Lower leg skin (tissue), 4 donors: ENCODE measurements around the gene CEP170B. TPM values are rescaled to one million over a fixed set of nuclear protein-coding genes. Genes with fewer than 3 reads are reported as not detected.

ENCODE experiments used
- DNase-seq, 2 donors: peaks; one replicate each; pipeline ENCODE4 v3.0.0-alpha.2; 2019; ENCODE audit warnings: low spot score in 2 of 2
- H3K4me3 ChIP-seq: fragments of 200-600 bp; sonication (generic); 2 replicates; pipeline ENCODE4 v1.5.1; 2017; ENCODE audit warnings: mild to moderate bottlenecking, low read depth; ENCODE audit not compliant: poor library complexity, severe bottlenecking
- CTCF ChIP-seq, 3 donors: fragments of 450-650 bp; IDR thresholded peaks; one replicate each; pipeline ENCODE4 v1.5.1; 2016; ENCODE audit warnings: antibody characterized with exemption in 3 of 3, mild to moderate bottlenecking in 3 of 3, moderate library complexity in 2 of 3
- POLR2A ChIP-seq, 2 donors: fragments of 450-650 bp; IDR thresholded peaks; one replicate each; pipeline ENCODE4 v1.6.1; 2016 to 2017; ENCODE audit warnings: antibody characterized with exemption in 2 of 2, mild to moderate bottlenecking in 1 of 2, moderate library complexity in 1 of 2
- WGBS, 2 donors: methylation state at CpG; one replicate each; pipeline ENCODE4 v1.1.5; 2018; 5-methylcytosine and 5-hydroxymethylcytosine counted together
- intact Hi-C: fragments of 100-400 bp; cut with DNase I; formaldehyde crosslinking; loops from one replicate; pipeline ENCODE4 v1.15.0; 2023; ENCODE audit warnings: low total_unique reads
- total RNA-seq, 4 donors: library from RNA; depleted of rRNA; stranded (reverse); fragments of >200 nt; gene quantifications; one replicate each; pipeline ENCODE4 v1.1.0, GENCODE V29; 2016

Gene CEP170B
- total RNA-seq, 4 donors from 2014 or later, result 41.8 to 80.8 (median 58.5) TPM

GRCh38 chr14:104879983-104880565, 15.0 kb downstream of the CEP170B start:
- TF ChIP-seq CTCF (IDR thresholded peaks at IDR 0.05) (no peak), POLR2A (IDR thresholded peaks at IDR 0.05) (no peak)
- DNase-seq, result no peak
- no peak overlapping the region for H3K4me3 ChIP-seq
- intact Hi-C loops, result no loop called here
- WGBS, 2 donors, result 92 to 95% methylated on average over 11 to 15 of the region's 15 CpGs

DNA sequence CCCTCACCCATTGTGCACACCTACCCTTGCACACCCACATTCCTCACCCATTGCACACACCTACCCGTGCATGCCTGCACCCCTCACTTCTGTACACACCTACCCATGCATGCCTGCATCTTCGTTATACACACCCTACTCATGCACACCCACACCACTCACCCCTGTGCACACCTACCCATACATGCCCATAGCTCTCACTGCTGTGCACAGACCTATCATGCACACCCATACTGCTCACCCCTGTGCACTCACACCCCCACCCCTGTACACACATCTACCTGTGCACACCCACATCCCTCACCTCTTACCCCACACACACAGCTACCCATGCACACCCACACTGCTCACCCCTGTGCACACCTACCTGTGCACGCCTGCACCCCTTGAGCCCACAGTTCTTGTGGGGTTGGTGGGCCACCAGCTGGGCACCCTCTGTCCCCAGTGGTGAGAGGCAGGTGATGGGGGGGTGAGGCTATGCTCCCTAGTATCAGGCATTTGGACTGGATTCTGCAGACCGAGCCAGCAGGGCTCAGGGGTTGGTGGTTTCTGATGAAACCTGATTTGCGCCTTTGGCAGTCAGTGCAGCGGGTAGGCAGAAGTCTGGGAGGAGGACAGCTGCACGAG, 15.6 kb downstream of the CEP170B start:
- WGBS, 2 donors, result 67 to 77% methylated on average over 7 of the region's 7 CpGs
- TF ChIP-seq CTCF (IDR thresholded peaks at IDR 0.05), result no peak
- no peak for TF ChIP-seq POLR2A (IDR thresholded peaks at IDR 0.05)
- DNase-seq, result no peak
- no peak overlapping the region for H3K4me3 ChIP-seq
- intact Hi-C loops, result no loop called here

GRCh38 chr14:104881369-104881979, 16.4 kb downstream of the CEP170B start:
- H3K4me3 ChIP-seq, result no peak overlapping the region
- intact Hi-C loops, result no loop called here
- TF ChIP-seq CTCF (IDR thresholded peaks at IDR 0.05) (no peak), POLR2A (IDR thresholded peaks at IDR 0.05) (no peak)
- WGBS, 2 donors, result 74 to 87% methylated on average over 8 to 11 of the region's 13 CpGs
- DNase-seq, result no peak

- intact Hi-C loops, result no loop called here
- TF ChIP-seq POLR2A (IDR thresholded peaks at IDR 0.05) (no peak), CTCF (IDR thresholded peaks at IDR 0.05) (no peak)
Measured at GRCh38 chr14:104882325-104882973, 17.4 kb downstream of the CEP170B start.

GRCh38 chr14:104882991-104883660, 18.1 kb downstream of the CEP170B start:
- no peak overlapping the region for H3K4me3 ChIP-seq
- TF ChIP-seq POLR2A (IDR thresholded peaks at IDR 0.05), result no peak
- TF ChIP-seq CTCF (IDR thresholded peaks at IDR 0.05), result no peak
- intact Hi-C loops, result no loop called here
- DNase-seq, result no peak
- WGBS, 2 donors, result 88 to 91% methylated on average over 22 to 27 of the region's 38 CpGs

More at GRCh38 chr14:104882325-104882973, 17.4 kb downstream of the CEP170B start:
- WGBS, 2 donors, result 46 to 63% methylated on average over 10 to 12 of the region's 13 CpGs
- no peak for DNase-seq
- no peak overlapping the region for H3K4me3 ChIP-seq
